HEK293 (cell line): ENCODE data around the gene PUM2.

Source experiments
- CTCF ChIP-seq: fragments of 450-650 bp; formaldehyde crosslinking; IDR thresholded peaks from 2 replicates; pipeline ENCODE4 v1.5.1; 2016; ENCODE audit warnings: missing biosample characterization, missing genetic modification characterization
- MEIS1 ChIP-seq: sonication (generic); formaldehyde crosslinking; IDR thresholded peaks from 2 replicates; pipeline ENCODE4 v1.8.1; 2022; ENCODE audit warnings: missing genetic modification reagents, mild to moderate bottlenecking, borderline replicate concordance
- OVOL3 ChIP-seq: fragments of 450-650 bp; formaldehyde crosslinking; IDR thresholded peaks from 2 replicates; pipeline ENCODE4 v1.5.1; 2016; ENCODE audit warnings: missing biosample characterization, missing genetic modification characterization
- TRIM28 ChIP-seq: IDR thresholded peaks from 2 replicates; pipeline ENCODE4 v1.6.1; 2011; ENCODE audit warnings: low read length, control low read depth, borderline replicate concordance
- ZBTB20 ChIP-seq: fragments of 450-650 bp; formaldehyde crosslinking; IDR thresholded peaks from 2 replicates; pipeline ENCODE4 v1.5.1; 2016; ENCODE audit warnings: missing biosample characterization, missing genetic modification characterization
- ZFP37 ChIP-seq: fragments of 450-650 bp; formaldehyde crosslinking; IDR thresholded peaks from 2 replicates; pipeline ENCODE4 v1.5.1; 2016; ENCODE audit warnings: missing biosample characterization, missing genetic modification characterization
- ZNF202 ChIP-seq: fragments of 450-650 bp; formaldehyde crosslinking; IDR thresholded peaks from 2 replicates; pipeline ENCODE4 v1.5.1; 2016; ENCODE audit warnings: missing biosample characterization, missing genetic modification characterization, borderline replicate concordance
- ZNF416 ChIP-seq: fragments of 450-650 bp; formaldehyde crosslinking; IDR thresholded peaks from 2 replicates; pipeline ENCODE4 v1.5.1; 2016; ENCODE audit warnings: missing biosample characterization, missing genetic modification characterization
- ZNF580 ChIP-seq: fragments of 450-650 bp; formaldehyde crosslinking; IDR thresholded peaks from 2 replicates; pipeline ENCODE4 v1.5.1; 2016; ENCODE audit warnings: missing biosample characterization, missing genetic modification characterization
- ZNF843 ChIP-seq: fragments of 450-650 bp; formaldehyde crosslinking; IDR thresholded peaks from 2 replicates; pipeline ENCODE4 v1.5.1; 2016; ENCODE audit warnings: missing biosample characterization, missing genetic modification characterization
- TF ChIP-seq, protein P1 (sequence below): fragments of 450-650 bp; formaldehyde crosslinking; IDR thresholded peaks from 2 replicates; pipeline ENCODE4 v1.5.1; 2016; ENCODE audit warnings: missing biosample characterization, missing genetic modification characterization, borderline replicate concordance
- TF ChIP-seq, protein P2 (sequence below): fragments of 450-650 bp; formaldehyde crosslinking; IDR thresholded peaks from 2 replicates; pipeline ENCODE4 v1.5.1; 2016; ENCODE audit warnings: missing biosample characterization, missing genetic modification characterization

- TF ChIP-seq OVOL3 (tag by site-specific recombination), result no peak
- no peak for TF ChIP-seq CTCF (tag by site-specific recombination)
- no peak for TF ChIP-seq ZNF416 (tag by site-specific recombination)
- TF ChIP-seq TRIM28, result no peak
- TF ChIP-seq ZNF580 (tag by site-specific recombination), result no peak
- TF ChIP-seq, protein P1, sequence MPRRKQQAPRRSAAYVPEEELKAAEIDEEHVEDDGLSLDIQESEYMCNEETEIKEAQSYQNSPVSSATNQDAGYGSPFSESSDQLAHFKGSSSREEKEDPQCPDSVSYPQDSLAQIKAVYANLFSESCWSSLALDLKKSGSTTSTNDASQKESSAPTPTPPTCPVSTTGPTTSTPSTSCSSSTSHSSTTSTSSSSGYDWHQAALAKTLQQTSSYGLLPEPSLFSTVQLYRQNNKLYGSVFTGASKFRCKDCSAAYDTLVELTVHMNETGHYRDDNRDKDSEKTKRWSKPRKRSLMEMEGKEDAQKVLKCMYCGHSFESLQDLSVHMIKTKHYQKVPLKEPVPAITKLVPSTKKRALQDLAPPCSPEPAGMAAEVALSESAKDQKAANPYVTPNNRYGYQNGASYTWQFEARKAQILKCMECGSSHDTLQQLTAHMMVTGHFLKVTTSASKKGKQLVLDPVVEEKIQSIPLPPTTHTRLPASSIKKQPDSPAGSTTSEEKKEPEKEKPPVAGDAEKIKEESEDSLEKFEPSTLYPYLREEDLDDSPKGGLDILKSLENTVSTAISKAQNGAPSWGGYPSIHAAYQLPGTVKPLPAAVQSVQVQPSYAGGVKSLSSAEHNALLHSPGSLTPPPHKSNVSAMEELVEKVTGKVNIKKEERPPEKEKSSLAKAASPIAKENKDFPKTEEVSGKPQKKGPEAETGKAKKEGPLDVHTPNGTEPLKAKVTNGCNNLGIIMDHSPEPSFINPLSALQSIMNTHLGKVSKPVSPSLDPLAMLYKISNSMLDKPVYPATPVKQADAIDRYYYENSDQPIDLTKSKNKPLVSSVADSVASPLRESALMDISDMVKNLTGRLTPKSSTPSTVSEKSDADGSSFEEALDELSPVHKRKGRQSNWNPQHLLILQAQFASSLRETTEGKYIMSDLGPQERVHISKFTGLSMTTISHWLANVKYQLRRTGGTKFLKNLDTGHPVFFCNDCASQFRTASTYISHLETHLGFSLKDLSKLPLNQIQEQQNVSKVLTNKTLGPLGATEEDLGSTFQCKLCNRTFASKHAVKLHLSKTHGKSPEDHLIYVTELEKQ, result no peak
- no peak for TF ChIP-seq ZFP37 (tag by site-specific recombination)
- no peak for TF ChIP-seq ZBTB20 (tag by site-specific recombination)
- TF ChIP-seq, protein P2, sequence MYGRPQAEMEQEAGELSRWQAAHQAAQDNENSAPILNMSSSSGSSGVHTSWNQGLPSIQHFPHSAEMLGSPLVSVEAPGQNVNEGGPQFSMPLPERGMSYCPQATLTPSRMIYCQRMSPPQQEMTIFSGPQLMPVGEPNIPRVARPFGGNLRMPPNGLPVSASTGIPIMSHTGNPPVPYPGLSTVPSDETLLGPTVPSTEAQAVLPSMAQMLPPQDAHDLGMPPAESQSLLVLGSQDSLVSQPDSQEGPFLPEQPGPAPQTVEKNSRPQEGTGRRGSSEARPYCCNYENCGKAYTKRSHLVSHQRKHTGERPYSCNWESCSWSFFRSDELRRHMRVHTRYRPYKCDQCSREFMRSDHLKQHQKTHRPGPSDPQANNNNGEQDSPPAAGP (tag by site-specific recombination), result no peak
- no peak for TF ChIP-seq ZNF202 (tag by site-specific recombination)
- TF ChIP-seq ZNF843 (tag by site-specific recombination), result no peak
- TF ChIP-seq MEIS1 (CRISPR knock-in tag), result no peak
Measured at GRCh38 chr2:20363578-20363977, 12.9 kb upstream of the PUM2 start.
